ENCODE data around the gene ELL2.

The ELL2 gene

DNA sequence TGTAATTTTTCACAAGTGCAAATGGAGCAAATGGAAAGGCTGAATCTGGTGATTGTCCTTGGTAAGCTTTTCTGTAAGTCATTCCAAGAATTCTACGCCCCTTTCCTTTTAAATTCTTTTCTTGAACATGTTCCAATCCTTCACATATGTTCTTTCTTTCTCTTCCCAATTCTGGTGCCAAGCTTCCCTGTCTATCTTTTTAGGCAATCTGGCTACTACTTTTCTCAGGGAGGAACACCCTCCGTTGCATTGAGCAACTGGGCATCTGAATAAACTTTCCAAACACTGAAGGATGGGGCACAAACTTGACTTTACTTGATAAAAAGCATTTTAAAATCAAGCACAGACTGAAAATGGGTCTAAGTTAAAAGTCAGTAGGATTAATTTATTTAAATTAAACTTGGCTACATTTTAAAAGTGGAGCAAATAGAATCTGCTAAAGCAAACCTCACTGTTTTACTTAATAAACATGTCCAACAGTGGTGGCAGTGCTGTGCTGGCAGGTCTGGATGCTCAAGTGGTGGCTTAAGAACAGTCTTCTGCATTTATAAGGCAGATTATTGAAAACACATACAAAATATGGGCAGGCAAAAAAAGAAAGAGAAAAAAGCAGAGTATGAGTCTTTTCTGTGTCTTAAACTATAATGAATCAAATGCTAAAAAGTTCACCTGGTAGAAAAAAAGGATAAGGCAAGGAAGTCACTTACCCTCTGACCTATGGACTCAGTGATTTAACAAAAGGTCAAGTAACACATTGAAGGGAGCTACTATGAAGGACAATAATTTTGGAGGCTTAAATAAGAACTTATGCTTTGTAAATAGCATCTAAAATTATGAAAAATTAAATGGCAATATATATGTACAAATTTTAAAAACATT, 5.4 kb downstream of the ELL2 start:
- DNase-seq (ENCODE audit: low read depth), result no peak

DNA sequence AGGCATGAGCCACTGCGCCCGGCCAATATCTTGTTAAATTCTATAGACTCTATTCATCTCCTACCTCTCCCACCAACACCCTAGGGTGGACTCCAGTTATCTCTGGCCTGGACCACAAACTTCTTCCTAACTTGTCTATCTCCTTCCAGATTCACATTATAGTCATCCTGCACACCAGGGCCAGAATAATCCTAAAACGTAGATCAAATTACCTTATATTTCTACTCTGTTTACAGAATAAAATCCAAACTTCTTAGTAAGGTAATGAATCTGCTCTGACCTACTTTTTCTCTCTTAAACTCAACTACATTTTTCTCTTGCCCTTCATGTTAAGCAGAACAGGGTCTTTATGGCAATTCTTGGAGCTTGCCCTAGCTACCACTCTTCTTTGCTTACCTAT, 6.9 kb downstream of the ELL2 start:
- DNase-seq (ENCODE audit: low read depth), result no peak

DNA sequence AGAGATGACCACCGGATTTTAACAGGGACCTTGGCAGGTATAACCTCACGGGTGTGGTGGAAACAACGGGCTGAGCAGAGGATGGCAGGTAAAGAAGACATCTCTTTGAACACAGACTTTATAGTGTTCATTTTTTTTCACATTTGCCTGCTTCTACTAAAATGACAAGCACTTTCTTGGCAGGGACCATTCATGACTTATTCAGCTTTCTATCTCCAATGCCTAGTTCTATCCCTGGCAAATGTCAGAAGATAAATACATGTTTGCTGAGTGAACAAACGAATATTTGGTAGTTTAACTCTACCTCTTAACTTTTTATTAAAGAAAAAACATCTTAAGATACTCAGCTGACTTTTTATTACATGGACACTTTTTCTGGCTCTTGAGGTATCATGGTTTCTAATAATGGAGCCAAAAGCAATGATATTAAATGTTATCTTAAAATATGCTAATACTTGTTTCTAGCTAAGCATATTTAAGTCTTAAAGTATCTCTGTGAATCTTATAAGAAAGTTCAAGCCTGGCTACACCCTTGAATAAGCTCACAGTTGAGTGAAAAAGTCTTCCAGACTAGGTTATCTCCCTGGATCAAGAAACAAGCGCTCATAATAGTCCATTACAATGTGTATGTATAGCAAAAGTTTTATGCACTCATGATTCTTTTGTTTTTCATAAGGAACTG, 8.5 kb downstream of the ELL2 start:
- DNase-seq (ENCODE audit: low read depth), result no peak

DNA sequence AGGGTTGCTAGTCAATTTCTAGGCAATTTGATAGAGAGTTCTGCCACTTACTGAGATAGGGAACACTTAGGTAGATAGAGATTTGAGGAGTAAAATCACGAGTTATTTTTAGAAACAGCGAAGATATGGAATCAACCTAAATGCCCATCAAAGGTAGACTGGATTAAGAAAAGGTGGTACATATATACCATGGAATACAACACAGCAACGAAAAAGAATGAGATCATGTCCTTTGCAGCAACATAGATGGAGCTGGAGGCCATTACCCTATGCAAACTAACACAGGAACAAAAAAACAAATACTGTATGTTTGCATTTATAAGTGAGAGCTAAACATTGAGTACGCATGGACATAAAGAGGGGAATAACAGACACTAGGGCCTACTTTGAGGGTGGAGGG, 9.7 kb downstream of the ELL2 start:
- DNase-seq (ENCODE audit: low read depth), result no peak

DNA sequence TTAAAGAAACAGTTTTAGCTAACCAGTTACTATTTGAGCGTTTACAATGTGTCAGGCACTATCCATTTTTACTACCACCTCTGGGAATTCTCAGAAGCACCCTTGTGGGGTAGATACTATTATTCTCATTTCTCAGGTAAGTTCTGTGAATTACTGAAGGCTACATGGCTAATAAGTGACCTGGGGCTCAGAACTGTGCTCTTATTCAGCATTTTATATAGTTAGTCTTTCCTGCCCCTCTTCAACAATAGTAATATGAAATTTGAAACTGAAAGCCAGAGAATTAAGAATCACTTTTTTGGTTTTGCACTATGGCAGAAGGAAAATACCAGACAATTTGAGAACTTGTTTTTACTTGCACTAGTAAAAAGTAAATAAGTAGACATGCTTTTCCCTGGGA, 11.8 kb downstream of the ELL2 start:
- no peak for DNase-seq (ENCODE audit: low read depth)

DNA sequence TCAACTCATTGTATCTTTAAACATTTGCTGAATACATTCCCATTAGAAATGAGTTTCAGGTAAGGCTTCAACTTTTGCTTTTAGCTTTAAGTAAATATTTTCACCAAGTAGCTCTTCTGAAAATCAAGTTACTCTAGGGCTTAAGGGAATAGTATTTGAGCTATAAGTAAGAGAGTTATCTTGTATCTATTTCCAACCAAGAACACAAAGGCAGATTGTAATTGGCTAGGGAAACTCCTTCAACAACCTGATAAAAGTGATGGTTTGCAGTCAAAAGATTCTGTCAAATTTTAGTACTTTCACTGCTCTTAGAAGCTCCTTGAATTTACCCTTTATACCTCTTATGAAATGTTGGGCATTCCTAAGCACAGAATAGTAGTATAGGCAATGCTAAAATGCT, 13.0 kb downstream of the ELL2 start:
- DNase-seq (ENCODE audit: low read depth), result no peak

DNA sequence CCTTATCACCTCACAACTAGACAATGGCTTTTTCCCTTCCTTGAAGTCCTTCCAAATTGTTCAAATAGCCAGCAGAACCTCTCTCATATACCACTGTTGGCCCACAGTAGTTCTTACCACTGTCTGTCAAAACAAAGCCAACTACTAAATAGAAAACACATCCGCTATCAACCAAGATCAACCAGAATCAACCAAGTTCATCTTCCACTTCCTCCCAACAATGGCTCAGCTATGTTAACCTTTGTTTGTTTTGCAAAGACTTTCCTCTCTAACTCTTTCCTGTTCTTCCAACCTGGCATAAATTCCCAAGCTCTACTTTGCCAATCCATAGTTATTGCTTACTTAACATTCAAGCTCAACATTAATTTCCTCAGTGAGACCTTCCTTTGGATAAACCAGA, 15.2 kb downstream of the ELL2 start:
- no peak for DNase-seq (ENCODE audit: low read depth)

DNA sequence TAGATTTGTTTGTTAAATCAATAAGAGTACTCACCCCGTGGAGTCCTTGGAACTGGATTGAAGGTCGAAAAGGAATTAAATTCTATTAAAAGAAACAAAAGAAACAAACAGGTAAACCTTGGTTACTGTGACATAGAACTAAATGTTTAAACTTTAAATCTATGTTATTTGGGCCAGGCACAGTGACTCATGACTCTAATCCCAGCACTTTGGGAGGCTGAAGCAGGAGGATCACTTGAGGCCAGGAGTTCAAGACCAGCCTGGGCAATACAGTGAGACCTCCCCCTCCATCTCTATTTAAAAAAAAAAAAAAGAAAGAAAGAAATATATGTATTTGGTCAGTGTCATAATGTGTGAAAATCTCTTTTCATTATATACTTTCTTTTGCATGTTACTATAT, 18.7 kb downstream of the ELL2 start:
- DNase-seq (ENCODE audit: low read depth), result no peak

DNA sequence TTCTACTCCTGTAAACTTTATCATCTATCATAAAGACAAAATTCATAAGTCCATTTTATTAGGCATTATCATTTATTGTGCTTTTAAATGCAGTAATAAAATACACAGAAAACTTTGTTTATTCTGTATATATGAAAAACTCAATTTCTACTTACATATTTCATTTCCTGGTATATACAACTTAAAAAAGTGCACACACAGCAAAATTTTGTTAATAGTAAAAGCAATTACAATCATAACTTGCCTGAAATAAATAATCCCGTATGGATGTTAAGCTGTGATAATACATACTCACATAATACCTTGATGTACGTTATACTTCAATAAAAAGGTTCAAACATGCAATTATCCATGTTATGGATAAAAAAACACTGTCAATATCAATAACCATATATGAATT, 19.2 kb downstream of the ELL2 start:
- no peak for DNase-seq (ENCODE audit: low read depth)

DNA sequence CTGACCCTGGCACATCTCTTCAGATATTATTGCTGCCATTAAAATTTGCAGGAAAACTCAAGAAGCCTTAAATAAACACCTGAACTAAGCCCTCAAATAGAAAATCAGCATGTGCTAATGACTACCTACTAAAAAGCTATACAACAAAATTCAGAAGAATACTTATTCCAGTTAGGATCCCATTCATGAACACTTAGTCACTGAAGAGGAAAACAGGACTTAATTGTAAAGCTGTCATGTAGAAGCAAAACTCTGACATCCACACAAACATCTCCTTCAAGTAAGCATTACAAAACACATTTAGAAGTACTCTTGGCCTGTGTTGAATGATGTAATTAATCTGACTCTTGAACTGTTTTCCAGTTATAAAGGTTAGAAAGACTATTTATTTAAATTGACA, 19.9 kb downstream of the ELL2 start:
- no peak for DNase-seq (ENCODE audit: low read depth)

DNA sequence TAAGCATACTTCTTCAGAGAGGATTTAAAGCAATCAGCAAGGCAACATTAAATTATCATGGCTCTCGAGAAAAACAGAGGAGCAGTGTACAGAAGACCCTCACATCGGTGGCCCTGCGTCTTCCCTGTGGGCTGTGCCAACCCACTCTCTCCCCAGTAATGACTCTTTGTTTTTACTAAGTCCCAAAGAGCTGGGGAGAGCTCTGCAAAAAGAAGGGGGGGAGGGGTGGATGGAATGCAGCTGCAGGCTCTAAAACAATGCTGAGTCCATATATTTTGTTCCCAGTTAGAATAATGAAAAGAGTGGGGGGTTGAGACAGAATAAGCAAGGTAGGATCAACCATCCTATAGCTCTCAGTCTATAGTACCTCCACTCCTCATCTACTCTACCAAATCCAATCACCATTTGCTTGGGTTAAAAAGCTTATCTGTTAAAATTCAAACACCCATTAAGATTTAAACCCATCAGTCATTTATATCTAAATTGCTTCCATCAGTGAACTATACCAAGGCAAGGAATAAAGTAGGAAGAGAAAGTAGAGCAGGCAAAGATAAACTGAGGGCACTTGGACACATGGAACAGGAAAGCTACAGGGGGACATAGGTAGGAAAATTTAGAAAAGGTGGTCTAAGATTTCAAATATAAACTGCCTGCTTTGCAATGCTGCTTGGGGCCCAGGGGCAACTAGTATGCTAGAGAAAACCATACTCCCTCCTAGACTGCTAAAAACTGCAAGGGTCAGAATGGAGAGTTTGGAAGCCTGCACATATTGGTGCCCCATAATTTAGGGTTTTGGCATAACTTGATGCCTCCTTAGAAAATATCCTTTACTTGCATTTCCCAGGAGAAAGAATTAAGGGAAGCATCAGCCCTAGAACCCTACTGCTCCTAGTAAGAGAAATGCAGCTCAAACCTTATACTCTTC, 20.6 kb downstream of the ELL2 start:
- no peak for DNase-seq (ENCODE audit: low read depth)

DNA sequence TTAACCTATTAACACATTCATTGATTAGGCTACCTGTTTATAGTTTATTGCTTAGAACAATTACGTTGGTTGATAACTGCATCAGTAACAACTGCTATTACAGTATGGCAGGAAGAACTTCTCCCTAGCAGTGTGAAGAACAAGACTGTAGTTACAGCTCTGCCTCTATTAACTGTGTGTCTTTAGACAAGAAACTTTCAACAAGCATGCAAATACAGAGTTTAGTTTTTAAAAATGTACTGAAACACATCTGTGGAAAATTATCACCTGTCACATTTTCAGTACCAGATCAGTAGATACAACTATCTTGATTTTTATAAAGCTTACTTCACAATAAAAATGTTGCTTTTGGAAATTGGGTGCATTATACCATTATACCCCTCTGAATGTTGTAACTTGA, 22.2 kb downstream of the ELL2 start:
- DNase-seq (ENCODE audit: low read depth), result no peak

DNA sequence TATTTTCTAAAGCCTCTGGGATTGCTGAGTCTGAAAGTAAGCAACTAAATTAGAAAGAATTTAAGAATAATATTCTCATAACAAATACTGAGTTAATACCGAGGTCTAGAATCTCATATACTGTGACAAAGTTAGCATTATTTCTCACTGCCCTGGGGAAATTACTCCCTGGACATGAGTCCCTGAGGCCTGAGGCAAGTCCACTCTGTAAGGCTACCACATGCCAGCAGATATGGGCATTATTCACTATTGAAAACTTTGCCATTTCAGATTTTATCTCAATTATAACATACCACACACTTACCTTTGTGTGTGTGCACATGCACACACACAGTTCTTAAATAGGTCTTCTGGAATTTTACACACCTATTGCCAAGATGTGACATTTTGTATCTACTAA, 22.9 kb downstream of the ELL2 start:
- DNase-seq (ENCODE audit: low read depth), result no peak

DNA sequence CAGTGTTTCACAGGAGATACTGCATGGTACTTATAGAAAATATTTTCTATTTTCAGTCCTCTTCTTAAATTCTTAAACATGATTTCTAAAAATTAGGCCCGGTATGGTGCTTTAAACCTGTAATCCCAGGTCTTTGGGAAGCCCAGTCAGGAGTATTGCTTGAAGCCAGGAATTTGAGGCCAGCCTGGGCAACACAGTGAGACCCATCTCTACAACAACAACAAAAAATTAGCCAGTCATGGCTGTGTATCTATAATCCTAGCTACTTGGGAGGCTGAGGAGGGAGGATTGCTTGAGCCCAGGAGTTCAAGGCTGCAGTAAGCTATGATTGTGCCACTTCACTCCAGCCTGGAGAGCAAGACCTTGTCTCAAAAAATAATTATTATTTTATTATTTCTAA, 23.3 kb downstream of the ELL2 start:
- no peak for DNase-seq (ENCODE audit: low read depth)

DNA sequence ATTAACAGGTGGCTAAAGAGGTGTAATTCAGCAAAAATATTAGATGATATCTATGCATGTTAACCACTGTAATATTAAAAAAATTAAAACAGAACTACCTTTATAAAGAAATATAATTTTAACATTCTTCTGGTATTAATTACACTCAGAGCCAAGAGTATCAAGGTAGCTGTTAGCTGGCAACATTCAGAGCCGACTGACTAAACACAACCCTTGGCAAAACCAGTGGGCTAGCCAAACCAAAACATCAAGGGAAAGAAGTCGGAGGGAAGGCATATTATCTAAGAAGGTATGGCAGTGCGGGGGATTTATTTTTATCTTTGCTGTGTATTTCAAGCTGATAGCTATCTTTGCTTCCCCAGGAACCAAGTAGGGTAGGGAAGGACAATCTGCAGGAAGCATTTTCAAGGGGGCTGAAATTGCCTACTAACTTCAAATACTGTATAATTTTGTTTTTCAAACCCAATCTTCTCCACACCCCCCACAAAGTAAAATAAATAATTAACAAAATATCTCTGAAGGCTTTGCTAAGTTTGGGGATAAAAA, 24.0 kb downstream of the ELL2 start:
- DNase-seq (ENCODE audit: low read depth), result no peak

DNA sequence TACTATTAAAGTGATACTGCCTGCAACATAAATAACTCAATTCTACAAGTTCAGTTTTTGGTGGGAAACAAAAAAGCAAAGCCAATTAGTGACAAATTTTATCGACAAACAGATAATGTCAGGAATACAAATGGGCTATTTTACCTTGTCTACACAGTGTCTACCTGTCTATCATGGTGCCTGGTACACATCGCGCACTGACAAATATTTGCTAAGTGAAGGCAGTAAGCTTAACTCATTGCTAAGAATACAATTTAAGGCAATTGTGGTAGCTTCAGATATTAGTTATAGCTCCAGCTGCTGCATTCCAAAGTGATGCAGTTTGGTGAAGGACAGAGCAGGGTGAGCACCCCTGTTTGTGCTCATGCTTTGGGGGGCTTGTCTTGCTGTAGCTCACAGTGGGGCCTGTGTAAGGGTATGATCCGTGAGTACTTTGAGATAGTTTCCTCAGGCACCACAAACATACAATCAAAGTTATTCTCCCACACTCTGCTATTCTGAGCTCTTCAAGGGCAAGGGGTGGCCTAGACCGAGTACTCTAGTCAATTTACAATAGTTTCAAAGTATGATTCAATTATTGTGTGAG, 24.7 kb downstream of the ELL2 start:
- no peak for DNase-seq (ENCODE audit: low read depth)

DNA sequence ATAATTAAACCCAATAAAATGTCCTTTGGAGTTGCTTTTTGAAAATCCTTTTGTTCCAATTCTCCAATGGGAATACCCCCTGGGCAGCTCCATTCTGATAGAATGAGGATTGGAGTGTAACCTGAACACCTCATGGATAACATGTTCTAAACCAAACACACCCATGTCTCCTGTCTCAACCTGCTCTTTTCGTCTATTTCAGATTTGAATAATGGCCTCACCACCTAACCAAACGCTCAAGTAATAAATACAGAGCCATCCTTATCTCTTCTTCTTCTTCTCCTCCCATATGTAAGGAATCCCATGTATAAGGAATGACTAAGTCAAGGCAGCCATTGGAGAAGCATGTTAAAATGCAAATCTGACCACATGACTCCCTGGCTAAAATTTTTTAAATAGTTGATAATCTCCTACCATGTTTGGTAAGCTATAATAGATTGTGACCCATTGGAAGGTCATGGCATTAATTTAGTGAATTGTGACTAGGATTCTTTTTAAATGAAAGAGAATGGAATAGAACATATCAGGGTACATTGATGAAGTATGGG, 26.0 kb downstream of the ELL2 start:
- no peak for DNase-seq (ENCODE audit: low read depth)

DNA sequence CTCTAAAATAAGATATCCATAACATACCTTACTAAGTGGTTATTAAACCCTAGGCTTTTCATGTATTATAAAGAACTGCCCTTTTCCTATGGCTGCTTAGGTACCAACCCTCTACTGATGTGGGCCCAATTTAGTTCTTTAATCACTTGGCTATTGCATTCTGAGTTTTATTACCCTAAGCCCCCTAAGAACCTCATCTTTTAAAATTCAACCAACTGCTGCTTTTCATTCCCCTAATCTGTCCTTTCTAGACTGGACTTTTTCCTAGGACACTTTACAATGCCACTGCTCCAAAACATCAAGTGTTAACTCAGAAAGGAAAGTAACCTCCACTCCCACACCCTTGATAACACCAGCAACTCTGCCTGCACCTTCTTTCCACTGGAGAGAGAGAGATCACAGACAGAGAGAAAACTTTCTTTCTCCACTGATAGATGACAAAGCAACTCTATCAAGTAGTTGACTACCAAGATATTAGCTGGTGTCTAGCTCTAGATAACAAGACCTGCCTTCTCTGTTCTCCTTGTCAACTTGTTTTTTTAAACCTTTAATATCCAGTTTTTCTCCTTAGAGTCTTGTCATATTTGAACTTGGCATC, 27.3 kb downstream of the ELL2 start:
- no peak for DNase-seq (ENCODE audit: low read depth)

DNA sequence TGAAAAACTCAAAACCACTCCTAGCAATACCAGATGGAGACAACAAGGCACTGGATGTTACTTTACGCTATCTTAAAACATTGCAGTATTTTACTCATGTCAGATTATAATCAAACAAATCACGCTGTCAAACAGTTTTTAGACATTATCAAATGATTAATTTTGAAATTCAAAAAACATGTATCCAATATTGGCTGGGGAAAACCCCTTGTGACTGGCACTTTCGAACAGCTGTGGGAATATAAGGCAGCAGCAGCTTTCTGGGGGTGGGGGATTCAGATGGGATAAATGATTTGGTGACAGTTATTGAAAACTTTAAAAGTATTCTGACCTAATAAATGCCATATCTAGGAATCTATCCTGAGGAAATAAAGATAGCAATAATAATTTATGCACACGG, 28.7 kb downstream of the ELL2 start:
- DNase-seq (ENCODE audit: low read depth), result no peak

DNA sequence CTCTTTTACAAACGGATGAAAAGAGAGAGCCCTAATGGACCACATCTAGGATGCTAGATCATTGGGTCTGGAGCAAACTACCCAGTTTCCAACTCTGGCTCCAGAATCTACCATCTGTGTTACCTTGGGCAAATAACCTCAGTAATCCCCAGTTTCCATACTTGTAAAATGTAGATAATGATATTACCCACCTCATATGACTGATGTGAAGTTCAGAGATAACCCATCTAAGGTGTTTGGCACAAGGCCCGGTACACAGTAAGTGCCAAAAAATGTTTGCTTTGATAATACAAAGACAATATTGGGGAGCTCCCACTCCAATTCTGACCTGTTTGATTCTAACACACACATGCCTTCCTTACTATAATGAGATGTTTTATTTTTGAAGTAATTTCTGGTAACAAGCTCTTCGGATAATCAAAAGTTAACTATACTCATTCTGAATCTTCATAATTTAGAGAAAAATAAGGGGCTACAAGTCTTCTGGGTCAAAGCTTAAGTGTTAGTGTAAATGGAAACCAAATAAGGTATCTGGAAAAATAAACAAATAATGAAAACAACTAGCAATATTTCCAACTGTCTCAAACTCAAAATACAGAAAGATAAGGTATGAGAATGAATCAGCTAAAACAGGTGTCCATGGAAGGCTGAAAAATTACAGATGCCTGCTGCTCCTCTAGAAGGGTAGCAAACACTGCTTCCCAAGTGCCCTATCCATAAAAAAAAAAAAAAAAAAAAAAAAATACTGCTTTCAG, 30.4 kb downstream of the ELL2 start:
- no peak for DNase-seq (ENCODE audit: low read depth)
